ENCODE data around the gene HHIP.

Gene HHIP, protein sequence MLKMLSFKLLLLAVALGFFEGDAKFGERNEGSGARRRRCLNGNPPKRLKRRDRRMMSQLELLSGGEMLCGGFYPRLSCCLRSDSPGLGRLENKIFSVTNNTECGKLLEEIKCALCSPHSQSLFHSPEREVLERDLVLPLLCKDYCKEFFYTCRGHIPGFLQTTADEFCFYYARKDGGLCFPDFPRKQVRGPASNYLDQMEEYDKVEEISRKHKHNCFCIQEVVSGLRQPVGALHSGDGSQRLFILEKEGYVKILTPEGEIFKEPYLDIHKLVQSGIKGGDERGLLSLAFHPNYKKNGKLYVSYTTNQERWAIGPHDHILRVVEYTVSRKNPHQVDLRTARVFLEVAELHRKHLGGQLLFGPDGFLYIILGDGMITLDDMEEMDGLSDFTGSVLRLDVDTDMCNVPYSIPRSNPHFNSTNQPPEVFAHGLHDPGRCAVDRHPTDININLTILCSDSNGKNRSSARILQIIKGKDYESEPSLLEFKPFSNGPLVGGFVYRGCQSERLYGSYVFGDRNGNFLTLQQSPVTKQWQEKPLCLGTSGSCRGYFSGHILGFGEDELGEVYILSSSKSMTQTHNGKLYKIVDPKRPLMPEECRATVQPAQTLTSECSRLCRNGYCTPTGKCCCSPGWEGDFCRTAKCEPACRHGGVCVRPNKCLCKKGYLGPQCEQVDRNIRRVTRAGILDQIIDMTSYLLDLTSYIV

GRCh38 chr4:144645631-144646522 lies at the start of gene HHIP:
Gene HHIP, plus strand, starts transcription at chr4:144646156. Its CDS starts 520 bp downstream, at chr4:144646676.
- DNase-seq, result peak in 1 of 2 experiments; percentile 2

DNA sequence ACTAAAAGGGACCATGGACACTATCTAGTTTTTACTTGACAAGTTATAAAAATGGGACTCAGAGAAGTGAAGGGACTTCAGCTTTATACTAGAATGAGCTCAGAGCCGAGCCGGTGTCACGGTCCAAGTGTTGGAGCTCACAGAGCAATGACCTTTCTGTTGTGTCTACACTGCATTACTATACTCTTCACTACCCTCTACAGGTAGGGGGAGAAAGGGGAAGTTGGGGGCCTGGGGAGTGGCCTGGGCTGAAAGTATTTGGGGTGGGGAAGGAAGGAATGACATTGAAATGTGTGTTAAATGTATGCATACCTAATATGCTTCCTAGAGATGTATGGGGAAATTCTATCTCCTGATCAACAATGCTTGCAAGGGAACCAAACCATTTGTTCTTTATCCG lies 48.8 kb upstream of the HHIP start:
- no peak for DNase-seq

DNA sequence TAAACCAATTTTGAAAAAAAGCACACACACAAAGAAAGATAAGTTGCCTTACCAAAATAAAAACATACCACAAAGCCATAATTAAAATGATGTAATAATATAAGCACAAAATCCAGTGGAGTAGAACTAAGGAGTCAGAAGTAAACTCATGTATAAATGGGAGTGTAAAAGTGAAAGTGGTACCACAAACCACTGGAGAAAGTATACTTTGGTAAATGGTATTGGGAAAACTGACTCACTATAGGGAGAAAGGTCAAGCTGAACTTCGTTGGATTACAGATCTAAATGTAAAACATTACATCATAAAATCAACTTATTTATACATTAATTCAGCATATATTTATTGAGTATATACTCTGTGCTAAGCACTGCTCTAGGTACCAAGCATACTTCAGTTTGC lies 46.3 kb upstream of the HHIP start:
- no peak for DNase-seq

GRCh38 chr4:144611850-144612249 lies 34.1 kb upstream of the HHIP start:
- DNase-seq, result peak in 1 of 2 experiments; percentile 0

DNA sequence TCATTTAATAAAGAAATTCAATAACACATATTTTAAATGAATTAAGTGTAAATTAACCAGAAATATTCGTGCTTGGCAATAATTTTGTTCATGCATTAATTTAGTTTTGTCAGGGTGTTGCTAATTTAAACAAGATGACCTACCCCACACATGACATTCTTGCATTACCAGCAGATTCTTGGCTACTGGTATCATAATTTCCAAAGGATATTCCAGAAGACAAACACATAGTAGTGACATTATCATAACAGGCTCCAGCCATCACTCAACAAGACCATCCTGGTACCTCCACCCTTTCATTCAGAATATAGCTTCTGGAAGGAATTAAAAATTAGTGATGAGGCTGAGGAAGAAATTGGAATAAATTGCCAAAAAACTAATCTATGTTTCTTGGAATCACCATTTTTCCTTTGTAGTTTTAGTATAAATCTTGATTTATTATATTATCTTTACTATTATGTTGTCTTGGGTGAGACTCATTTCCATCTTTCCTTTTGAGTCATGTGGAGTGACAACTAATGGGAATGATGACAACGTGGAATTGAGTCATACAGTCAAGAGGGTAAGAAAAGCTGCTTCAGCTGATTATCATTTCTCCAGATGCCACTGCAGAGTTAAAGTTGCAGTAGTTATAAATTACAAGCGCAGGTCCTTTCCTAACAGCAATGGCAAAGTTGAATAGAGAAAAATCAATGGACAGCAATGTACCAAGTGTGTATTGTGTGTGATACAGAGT lies 30.9 kb upstream of the HHIP start:
- no peak for DNase-seq

- no peak for DNase-seq
Observed at GRCh38 chr4:144621681-144622080, 24.3 kb upstream of the HHIP start.

GRCh38 chr4:144627663-144628076 lies 18.3 kb upstream of the HHIP start:
- no peak for DNase-seq

GRCh38 chr4:144633215-144633614 lies 12.7 kb upstream of the HHIP start:
- no peak for DNase-seq

DNA sequence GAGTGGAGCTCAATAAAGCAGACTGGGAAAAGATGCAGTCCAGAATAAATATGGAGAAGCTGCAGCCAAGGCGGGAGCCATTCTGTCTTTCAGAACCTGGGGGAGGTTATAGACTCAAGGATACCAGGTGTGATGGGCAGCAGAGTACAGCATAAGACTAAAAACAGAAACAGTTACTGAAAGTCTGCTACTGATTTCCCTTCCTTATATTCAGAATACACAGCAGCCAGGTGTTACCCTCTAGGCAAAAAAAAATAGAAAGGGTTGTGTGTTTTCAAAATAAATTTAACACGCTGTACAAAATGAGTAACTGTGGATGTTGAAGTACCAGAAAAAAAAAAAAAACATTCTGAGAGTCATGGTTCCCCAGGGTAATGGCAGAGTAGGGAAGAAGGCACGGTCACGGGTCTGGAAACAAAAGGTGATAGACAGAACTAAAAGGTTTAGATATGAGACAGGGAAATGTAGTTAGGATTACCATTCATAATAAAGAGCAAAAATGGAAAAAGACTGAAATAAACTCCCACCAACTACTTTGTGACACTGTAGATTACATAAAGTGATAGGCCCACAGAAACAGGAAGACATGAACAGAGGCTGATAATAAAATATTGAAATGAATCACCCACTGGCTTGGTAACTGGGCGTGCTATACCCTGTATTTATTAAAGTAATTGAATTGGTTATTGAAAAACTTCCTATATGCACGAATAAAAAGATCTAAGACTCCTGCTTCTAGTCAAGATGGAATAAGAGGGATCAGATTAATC lies 10.8 kb upstream of the HHIP start:
- DNase-seq, result no peak

DNA sequence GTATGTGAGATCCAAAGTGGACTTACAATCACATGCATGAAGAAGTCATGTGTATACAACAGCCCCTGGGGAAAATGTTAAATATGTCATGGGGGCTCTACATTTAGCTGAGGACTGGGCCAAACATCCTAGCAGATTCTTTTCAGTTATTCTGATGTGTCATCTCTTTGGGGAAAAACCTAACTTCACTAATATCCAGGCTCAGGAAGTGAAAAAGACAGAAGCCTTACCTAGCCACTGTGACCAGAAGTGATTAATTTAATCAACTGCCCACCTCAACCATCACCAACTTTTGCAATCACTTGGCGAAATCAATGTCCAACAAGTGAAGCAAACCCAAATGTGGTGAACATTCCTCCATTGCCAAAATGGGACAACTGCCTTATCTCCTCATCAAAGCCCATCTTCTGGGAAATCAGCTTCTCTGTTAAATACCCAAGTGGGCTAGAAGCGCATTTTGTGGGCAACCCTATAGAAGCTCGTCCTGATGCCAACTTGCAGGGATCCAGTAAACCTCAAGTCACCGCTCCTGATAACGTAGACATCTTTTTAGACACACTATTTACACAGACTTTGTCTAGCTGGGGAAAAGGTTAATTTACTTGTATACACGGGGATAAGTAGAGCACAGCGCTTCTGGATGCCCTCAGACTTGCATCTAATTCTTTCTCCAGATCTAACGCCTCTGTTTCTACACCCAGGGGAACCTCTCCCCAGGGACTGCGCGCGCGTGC lies 1.4 kb upstream of the HHIP start:
- DNase-seq, result no peak

DNA sequence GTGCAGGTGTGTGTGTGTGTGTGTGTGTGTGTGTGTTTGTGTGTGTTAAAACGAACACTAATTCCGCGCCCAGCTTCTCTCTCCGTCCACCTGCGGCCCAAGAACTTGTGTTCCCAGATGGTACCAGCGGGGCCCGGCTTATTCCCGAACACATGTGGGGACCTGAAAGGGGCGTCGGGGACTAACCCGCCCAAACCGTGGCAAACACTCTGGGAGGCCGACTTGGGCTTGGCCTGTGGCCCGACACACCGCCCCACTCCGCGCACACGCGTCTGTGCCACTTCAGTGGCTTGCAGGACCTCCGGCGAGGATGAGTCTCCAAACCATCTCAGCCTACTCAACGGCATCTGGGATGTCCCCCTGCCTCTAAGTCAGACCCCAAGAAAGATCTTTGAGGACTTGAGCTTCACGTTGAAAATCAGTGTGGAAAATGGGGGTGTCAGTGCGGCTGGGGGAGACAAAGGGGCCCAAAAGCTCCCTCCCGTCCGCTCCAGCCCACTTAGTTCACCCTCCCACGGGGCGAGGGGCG lies 790 bp upstream of the HHIP start:
- DNase-seq, result no peak

GRCh38 chr4:144646523-144647094 lies 653 bp downstream of the HHIP start:
- no peak for DNase-seq

GRCh38 chr4:144647095-144647561 lies 1.2 kb downstream of the HHIP start:
- DNase-seq, result no peak

DNA sequence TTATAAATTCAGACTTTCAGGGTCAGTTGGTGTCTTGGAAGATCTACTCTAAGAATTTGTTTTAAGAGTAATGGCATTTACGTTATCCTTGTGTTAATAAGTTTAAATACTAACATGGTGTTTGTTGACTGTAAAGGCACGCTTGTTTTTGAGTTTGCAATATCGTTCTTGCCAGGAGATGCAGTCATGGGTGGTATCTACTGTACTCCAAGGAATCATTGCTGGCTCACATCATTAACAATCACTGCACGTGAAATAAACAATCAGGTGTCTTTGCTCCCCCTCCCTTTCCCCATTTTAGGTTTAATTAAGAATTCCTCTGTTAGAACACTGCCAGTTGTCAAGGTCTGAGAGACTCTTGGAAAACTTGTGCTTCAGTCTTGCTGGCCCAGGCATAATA lies 1.6 kb downstream of the HHIP start:
- no peak for DNase-seq

- DNase-seq, result no peak
Observed at GRCh38 chr4:144648042-144648441, 2.1 kb downstream of the HHIP start.

GRCh38 chr4:144649646-144650045 lies 3.7 kb downstream of the HHIP start:
- DNase-seq, result no peak

DNA sequence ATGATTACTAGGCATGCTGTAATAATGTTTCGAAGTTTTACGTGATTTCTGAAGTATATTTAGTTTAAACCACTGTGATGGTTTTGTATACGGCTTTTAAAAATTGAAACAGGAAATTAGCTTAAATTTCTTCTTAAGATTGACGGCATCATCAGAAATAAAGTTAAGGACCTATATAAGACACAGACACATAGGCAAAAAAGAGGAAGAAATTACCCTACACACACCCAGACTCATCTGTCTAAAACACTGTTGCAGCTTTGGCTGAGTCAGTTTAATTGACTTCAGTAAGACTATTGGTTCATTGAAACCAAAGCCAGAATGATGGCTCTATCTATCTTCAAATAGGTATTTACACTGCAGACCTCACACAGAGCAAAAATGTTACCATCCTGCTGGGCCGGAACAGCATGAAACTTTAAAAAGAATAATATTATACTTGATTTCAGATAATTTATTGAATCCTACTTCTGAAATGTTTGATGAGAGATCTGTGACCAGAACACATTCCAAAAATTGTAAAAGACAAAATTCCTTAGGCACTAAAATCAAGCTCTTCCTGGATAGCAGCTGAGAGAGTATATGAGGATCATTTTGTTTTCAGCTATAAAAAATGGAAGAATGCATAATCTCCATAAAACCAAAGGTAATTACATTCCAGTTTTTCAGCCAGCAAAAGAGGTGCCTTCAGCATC lies 4.5 kb downstream of the HHIP start:
- DNase-seq, result no peak

DNA sequence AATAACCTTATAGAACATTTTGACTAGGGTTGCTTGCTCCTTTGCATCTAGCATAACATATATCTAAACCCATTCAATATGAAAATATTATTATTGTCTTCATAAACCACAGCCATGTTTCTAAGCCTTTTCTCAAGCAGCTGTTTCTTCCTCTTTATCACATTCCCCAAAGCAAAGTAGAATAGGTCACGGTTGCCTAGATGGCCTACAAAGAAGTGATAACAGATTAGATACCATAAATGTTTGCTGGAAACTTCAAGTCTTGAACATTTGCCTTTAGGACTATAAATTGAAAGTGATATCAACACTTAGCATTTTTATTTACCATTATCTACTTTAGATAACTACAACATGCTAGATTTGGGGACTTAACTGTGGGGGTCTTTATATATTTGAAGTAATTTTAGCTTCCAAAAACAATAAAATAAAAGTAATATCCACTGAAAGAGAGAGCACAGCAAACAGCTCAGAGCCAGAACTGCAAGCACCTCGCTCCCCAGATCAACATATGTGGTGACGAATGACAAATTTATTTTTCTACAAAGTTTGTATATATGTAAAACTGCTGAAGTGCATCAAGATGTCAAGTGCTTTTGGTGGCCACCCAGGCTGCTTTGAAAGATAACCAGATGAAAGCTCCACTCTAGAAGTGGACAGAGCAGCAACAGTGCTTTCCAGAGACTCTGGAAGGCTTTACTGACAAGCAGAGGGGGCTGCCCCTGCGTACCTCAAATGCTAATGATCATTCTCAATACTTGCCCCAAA lies 8.0 kb downstream of the HHIP start:
- DNase-seq, result no peak

DNA sequence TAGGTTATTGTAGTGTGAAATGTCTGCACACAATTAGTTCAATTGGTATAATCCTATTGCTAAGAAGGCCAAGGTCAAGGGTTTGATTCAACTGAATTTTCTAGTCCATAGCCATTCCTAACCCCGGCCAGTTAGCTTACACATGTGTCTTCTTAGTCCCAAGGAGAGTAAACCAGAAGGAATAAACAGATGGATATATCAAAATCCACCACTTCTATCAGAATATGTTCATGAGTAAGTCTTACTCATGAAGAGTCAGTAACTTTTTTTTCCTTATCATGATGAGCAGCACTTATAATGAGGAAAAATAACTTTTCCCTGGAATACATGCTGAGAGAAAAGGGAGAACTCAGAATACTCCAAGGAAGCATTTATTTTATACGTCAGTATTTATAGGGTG lies 9.5 kb downstream of the HHIP start:
- DNase-seq, result no peak

All from AML-193 (cell line).